HG03521 (cell line): ENCODE measurements around the gene MARK4.

ENCODE experiments used
- ATAC-seq: cut with Tn5 transposase; IDR thresholded peaks from one replicate; pipeline ENCODE4 v1.9.1; 2021; ENCODE audit warnings: mild to moderate bottlenecking, moderate library complexity; ENCODE audit not compliant: unreplicated experiment

Gene MARK4

GRCh38 chr19:45271098-45271734, 20.1 kb downstream of the MARK4 start:
- ATAC-seq = no peak

- ATAC-seq = no peak
These were observed 20.7 kb downstream of the MARK4 start for GRCh38 chr19:45271735-45272108.

DNA sequence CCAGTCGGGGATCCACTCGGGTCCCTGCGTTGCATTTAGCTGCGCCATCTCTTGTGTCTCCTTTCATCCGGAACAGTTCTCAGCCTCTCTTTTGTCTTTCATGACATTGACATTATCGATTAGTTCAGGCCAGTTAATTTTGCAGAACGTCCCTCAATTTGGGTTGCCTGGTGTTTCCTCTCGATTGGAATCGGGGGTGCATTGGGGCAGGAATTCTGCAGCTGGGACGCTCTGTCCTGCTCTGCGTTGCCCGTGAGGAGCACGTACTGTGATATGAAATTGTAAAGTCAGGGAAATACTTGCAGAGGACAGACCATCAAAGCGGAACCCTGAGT, 22.4 kb downstream of the MARK4 start:
- ATAC-seq = no peak

DNA sequence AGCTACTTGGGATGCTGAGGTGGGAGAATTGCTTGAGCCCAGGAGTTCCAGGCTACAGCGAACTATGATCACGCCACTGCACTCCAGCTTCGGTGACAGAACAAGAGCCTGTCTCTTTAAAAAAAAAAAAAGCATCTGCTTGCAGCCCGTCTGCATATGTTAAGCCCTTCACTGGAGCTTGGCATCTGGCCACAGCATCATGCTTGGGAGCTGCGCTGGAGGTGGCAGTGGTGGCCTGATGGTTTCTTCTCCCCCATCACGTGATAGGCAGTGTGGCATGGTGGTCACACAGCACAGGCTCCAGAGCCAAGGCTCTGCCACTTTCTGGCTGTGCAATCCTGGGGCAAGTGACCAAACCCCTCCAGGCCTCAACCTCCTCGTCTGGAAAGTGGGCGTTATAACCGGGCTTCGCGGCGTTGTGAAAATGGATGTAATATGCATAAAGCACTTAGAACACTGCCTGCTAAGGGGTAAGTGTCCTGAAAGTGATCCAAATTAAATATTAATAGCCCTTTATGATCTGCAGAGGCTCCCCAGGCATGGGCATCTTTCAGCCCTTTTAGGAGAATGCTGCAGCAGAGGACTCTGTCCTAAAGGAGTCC, 24.4 kb downstream of the MARK4 start:
- no peak for ATAC-seq

DNA sequence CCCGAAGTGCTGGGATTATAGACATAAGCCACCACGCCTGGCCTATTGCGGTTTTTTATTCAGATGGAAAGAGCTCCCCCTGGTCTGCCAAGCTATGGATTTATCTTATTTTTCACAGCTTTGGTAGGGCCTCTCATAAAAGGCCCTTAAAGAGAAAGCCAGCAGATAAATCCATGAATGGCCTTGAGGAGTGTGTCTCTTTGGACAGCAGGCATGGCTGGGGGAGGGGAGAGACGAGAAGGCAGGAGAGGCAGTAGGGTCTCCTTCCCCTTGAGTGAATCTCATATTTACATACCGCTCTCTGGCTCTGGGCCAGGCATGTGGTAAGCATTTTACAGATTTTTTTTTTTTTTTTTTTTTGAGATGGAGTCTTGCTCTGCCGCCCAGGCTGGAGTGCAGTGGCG, 25.2 kb downstream of the MARK4 start:
- no peak for ATAC-seq

DNA sequence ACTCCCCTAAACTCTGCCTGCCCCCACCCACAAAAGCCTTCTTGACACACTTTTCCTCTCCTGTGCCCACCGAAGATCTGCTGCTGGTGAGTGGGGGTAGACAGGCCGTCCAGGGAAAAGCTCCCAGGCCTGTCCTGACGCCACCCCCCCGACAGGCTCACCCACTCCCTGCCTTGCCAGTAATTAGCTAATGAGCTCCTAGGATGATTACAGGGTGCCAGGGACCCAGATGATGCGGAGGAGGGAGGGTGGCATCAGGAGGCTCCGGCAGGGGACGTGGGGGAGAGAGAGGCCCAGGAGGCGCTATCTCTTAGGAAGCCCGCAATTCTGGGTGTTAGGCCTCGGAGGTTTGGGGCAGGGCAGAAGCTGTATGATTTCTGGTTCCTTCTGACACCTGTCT, 27.0 kb downstream of the MARK4 start:
- no peak for ATAC-seq

DNA sequence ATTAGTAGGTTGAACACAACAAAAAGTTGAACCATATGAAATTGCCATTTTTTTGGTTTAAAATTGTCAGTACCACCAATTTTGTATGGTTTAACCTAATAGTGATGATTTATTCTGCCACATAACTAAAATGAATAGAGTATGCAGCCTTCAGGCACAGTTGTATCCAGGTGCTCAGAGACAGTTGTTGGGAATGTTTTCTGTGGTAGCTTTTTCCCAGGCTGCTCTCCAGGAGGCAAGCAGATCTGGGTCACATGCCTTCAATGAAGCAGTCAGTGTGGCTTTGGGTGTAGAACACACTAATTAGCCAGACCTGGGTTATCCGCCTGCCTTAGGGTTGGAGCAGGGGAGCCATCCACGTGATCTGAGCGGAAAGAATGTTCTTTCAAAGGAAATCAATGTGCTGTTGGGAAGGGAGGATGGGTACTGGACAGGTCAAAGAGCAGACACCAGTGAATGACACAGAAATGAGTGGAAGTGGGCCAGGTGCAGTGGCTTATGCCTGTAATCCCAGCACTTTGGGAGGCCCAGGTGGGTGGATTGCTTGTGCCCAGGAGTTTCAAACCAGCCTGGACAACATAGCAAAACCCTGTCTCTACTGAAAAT, 28.6 kb downstream of the MARK4 start:
- no peak for ATAC-seq

- ATAC-seq = no peak
These were observed 29.4 kb downstream of the MARK4 start for GRCh38 chr19:45280471-45280961.

GRCh38 chr19:45283443-45284033, 32.5 kb downstream of the MARK4 start:
- no peak for ATAC-seq

DNA sequence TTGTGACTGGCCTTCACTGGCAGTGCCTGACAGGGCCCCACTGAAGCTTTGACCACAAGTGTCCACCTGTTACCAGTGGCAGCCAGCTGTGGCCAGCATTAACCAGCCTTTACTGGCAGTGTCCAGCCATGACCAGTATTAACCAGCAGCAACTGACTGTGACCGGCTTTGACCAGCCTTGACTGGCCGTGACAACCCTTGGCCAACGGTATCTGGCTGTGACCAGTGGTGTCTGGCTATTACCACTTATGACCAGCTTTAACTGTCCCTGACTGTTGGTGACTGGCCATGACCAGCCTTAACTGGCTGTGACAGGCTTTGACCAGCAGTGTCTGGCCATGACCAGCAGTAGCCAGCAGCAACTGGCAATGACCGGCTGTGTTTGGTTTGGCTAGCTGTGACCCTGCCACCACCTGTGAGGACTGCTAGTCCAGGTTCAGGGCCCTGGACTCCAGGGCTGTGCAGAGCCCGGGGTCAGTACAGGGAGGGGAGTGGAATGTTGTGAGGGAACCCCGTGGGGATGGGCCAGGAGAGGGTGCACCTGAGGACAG, 39.4 kb downstream of the MARK4 start:
- no peak for ATAC-seq

GRCh38 chr19:45291834-45292233, 40.8 kb downstream of the MARK4 start:
- ATAC-seq = no peak

DNA sequence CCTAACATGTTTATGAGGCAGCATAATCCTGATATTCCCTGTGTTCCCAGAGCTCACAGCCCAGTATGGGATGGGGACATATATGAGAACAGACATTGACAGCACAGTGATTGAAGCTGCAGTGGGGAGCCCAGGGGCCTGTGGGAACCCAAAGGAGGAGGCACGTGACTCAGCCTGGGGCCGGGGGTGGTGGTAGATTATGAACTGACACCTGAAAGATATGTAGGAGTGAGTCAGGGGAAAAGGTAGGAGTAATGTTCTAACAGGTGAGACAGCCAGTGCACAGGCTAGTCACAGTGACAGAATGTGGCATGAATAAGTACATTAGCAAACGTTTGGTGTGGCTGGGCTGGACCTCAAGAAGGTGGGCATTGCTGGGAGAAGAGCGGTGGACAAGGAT, 42.6 kb downstream of the MARK4 start:
- ATAC-seq = no peak

DNA sequence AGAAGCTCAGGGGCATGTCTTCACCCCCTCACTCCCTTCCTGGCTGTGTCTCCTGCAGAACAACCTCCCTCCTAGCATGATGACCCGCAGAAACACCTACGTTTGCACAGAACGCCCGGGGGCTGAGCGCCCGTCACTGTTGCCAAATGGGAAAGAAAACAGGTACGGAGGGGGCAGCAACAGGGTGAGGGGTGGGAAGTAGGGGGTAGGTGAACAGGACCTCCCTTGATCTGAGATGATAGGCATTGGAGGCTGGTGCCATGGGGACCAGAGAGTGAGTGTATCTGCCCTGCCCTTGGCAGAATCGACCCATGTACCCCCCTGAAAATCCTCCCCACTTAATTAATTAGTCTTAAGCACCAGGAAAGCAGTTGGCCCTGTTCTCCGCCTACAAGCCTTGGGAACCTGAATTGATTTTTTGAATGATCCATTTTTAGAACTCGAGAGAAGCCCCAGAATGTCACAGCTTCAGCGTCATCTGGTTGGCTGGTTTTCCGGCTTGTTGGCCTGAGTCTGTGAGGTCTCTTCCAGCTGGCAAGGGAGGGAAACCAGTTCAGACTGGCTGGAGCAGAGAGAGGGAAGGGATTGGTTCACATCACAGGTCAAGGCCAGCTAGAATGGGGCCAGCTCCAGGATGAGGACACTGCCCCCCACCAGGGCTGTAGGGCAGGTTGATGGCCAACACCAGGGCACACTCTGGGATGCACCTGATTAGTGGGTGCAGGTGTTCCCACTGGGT, 43.4 kb downstream of the MARK4 start:
- ATAC-seq = no peak

DNA sequence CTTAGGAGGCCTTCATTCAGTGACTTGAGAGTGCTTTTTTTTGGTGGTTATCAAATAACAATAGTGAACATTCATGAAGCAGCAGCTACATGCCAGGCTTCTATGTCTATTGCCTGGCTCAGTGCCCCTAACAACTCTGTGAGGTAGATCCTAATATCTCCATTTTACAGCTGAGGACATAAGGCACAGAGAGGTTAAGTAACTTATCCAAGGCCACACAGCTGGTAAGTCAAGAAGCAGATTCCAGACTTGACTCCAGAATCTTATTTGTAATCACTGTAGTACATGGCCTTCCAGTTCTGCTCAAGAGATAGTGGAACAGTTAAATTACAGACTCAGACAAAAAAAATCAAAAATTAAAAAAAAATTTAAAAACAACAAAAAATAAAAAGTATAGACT, 44.8 kb downstream of the MARK4 start:
- ATAC-seq = no peak

DNA sequence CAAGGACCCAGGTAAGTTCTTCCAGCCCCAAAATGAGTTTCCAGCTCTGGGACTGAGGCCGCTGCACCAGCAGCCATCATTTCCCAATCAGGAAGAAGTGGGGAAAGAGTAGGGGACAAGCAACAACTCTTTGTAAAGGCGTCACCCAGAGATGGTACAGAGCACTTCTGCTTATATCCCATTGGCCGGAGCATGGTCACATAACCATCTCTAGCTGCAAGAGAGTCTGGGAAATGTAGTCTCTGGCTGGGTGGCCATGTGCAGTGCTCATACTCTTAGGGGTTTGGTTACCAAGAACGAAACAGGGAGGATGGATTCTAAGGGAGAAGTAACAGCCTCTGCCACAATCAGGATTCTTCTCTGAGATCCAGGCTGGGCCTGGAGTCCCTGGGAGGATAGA, 45.3 kb downstream of the MARK4 start:
- no peak for ATAC-seq

GRCh38 chr19:45297674-45298073, 46.6 kb downstream of the MARK4 start:
- no peak for ATAC-seq

- ATAC-seq = no peak
These were observed 47.2 kb downstream of the MARK4 start for GRCh38 chr19:45298264-45298663.

DNA sequence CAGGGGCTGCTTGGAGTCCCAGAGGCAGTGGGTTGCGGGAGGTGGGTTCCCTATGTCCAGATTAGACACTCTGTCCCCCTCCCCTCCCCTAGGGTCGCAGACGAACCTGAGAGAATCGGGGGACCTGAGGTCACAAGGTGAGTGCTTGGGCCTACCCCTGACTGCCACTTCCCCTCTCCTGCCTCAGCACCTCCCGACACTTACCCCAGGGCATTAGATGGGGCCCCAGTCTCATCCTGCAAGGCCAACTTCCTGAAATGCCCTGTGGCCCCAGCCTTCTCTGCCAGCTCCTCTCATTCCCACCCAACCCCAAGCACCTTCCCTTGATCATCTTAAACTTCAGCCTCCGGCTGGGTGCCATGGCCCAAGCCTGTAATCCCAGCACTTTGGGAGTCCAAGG, 48.6 kb downstream of the MARK4 start:
- ATAC-seq = no peak

DNA sequence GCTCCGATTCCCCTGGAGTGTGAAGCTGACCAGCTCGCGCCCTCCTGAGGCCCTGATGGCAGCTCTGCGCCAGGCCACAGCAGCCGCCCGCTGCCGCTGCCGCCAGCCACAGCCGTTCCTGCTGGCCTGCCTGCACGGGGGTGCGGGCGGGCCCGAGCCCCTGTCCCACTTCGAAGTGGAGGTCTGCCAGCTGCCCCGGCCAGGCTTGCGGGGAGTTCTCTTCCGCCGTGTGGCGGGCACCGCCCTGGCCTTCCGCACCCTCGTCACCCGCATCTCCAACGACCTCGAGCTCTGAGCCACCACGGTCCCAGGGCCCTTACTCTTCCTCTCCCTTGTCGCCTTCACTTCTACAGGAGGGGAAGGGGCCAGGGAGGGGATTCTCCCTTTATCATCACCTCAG, 51.3 kb downstream of the MARK4 start:
- ATAC-seq = no peak

DNA sequence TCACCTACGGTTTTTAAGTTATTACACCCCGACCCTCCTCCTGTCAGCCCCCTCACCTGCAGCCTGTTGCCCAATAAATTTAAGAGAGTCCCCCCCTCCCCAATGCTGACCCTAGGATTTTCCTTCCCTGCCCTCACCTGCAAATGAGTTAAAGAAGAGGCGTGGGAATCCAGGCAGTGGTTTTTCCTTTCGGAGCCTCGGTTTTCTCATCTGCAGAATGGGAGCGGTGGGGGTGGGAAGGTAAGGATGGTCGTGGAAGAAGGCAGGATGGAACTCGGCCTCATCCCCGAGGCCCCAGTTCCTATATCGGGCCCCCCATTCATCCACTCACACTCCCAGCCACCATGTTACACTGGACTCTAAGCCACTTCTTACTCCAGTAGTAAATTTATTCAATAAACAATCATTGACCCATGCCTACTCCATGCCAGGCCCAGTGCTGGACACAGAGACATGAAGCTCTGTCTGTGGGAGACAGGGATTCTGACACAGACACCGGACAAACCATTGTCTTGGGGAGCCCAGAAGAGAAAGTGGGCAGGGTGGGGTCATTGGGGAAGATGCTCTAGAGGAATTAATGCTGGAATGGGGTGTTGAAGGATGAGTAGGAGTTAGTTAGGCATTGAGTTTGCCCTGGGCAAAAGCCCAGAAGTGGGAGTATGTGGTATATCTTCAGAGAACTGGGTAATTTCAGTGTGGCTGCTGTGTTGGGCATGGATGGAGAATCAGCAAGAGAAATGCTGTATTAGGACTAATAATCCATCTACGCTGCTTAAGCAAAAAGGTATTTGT, 52.4 kb downstream of the MARK4 start:
- no peak for ATAC-seq
